Muscle of arm (tissue), 12 donors: ENCODE measurements around the gene DDX55. TPM values are rescaled to one million over a fixed set of nuclear protein-coding genes. Genes with fewer than 3 reads are reported as not detected.

Source experiments
- polyA plus RNA-seq, 12 donors: library from polyadenylated mRNA; unstranded; fragments of 120-200 nt; gene quantifications; one replicate each; pipeline ENCODE4 v1.2.1, GENCODE V29; 2013; ENCODE audit not compliant: insufficient read length in 12 of 12

Gene DDX55
- polyA plus RNA-seq, 12 donors = 13.6 to 29.3 (median 18.7) TPM; not detected in 1

Other genes with a start within 250 kb of the DDX55 start
- 10 to 100 TPM in 11 of 12 donors, not detected in 1; 13.8 to 24.9 (median 19.9) TPM for gene SBNO1, start 237.3 kb upstream of the DDX55 start, polyA plus RNA-seq
- gene KMT5A, start 218.0 kb upstream of the DDX55 start, polyA plus RNA-seq = 100 to 1,000 TPM in 1 of 12 donors, 10 to 100 TPM in 11; 28.9 to 136 (median 38.1) TPM
- gene RILPL2, start 165.4 kb upstream of the DDX55 start, polyA plus RNA-seq = 1 to 10 TPM in 11 of 12 donors, not detected in 1; 1.1 to 3.2 (median 1.5) TPM
- gene SNRNP35, start 144.0 kb upstream of the DDX55 start, polyA plus RNA-seq = 10 to 100 TPM in 11 of 12 donors, not detected in 1; 23.8 to 43.5 (median 29.8) TPM
- 100 to 1,000 TPM in 1 of 12 donors, 10 to 100 TPM in 11; 18.6 to 109 (median 28.3) TPM for gene RILPL1, start 68.4 kb upstream of the DDX55 start, polyA plus RNA-seq
- gene TMED2, start 17.5 kb upstream of the DDX55 start, polyA plus RNA-seq = 100 to 1,000 TPM in 11 of 12 donors, not detected in 1; 149 to 217 (median 175) TPM
- 10 to 100 TPM in 11 of 12 donors, not detected in 1; 37.6 to 58.3 (median 48.6) TPM for gene EIF2B1, start 31.6 kb downstream of the DDX55 start, polyA plus RNA-seq
- 100 to 1,000 TPM in 1 of 12 donors, 10 to 100 TPM in 11; 24.9 to 131 (median 31.2) TPM for gene GTF2H3, start 31.7 kb downstream of the DDX55 start, polyA plus RNA-seq
- 10 to 100 TPM in 4 of 12 donors, 1 to 10 TPM in 7, not detected in 1; 6.1 to 15.2 (median 8.2) TPM for gene TCTN2, start 69.0 kb downstream of the DDX55 start, polyA plus RNA-seq
- 10 to 100 TPM in 9 of 12 donors, 1 to 10 TPM in 2, not detected in 1; 8.4 to 27.3 (median 16.3) TPM for gene ATP6V0A2, start 110.3 kb downstream of the DDX55 start, polyA plus RNA-seq
- gene DNAH10, start 160.2 kb downstream of the DDX55 start, polyA plus RNA-seq = 1 to 10 TPM in 8 of 12 donors, under 1 TPM in 2, not detected in 2; 0.72 to 8.8 (median 1.8) TPM